Nephron (organoid): ENCODE results near the gene TSHZ1.

Source experiments
- H3K27ac Mint-ChIP-seq, 3 experiments: 2 replicates each; pipeline ENCODE4 v1.8.0; 2020; ENCODE audit warnings: mixed read lengths in 3 of 3, mild to moderate bottlenecking in 2 of 3, moderate library complexity in 1 of 3
- H3K27me3 Mint-ChIP-seq: 2 replicates; pipeline ENCODE4 v1.8.0; 2021; ENCODE audit warnings: low read depth, mild to moderate bottlenecking, moderate library complexity, mixed read lengths
- H3K36me3 Mint-ChIP-seq: 2 replicates; pipeline ENCODE4 v1.8.0; 2020; ENCODE audit warnings: low read depth, mixed read lengths
- H3K4me1 Mint-ChIP-seq: 2 replicates; pipeline ENCODE4 v1.8.0; 2020; ENCODE audit warnings: mixed read lengths
- H3K4me3 Mint-ChIP-seq, 3 experiments: 2 replicates each; pipeline ENCODE4 v1.8.0; 2020; ENCODE audit warnings: mild to moderate bottlenecking in 3 of 3, mixed read lengths in 3 of 3, moderate library complexity in 2 of 3
- H3K9me3 Mint-ChIP-seq: 2 replicates; pipeline ENCODE4 v1.8.0; 2020; ENCODE audit warnings: mixed read lengths
- CTCF ChIP-seq, 3 experiments: fragments of 200-600 bp; sonication (generic); IDR thresholded peaks; one replicate each; pipeline ENCODE4 v1.5.0; 2021; ENCODE audit warnings: antibody characterized with exemption in 3 of 3; ENCODE audit not compliant: unreplicated experiment in 3 of 3

TSHZ1 gene

GRCh38 chr18:75265872-75266271 lies 55.3 kb downstream of the TSHZ1 start:
- Mint-ChIP-seq H3K4me1 (peaks cover 74% of the 10 kb centered on the region), H3K27me3 (no peaks in the 10 kb centered on the region), H3K9me3 (no peaks in the 10 kb centered on the region), H3K27ac (peak overlapping the region; percentile 60 to 84 (median 70)), H3K36me3 (peaks cover 6% of the 10 kb centered on the region), H3K4me3 (peak overlapping the region in 2 of 3 experiments; percentile 64 to 69)
- no peak for TF ChIP-seq CTCF (IDR thresholded peaks at IDR 0.05; ENCODE audit: unreplicated experiment in 3 of 3)

GRCh38 chr18:75267643-75268363 lies 57.2 kb downstream of the TSHZ1 start:
- Mint-ChIP-seq H3K4me1 (peaks cover 76% of the 10 kb centered on the region), H3K36me3 (peaks cover 5% of the 10 kb centered on the region), H3K4me3 (no peak overlapping the region), H3K27me3 (no peaks in the 10 kb centered on the region), H3K27ac (peak overlapping the region in 2 of 3 experiments; percentile 37 to 41), H3K9me3 (no peaks in the 10 kb centered on the region)
- no peak for TF ChIP-seq CTCF (IDR thresholded peaks at IDR 0.05; ENCODE audit: unreplicated experiment in 3 of 3)

GRCh38 chr18:75268364-75268646 lies 57.7 kb downstream of the TSHZ1 start:
- no peak for TF ChIP-seq CTCF (IDR thresholded peaks at IDR 0.05; ENCODE audit: unreplicated experiment in 3 of 3)
- Mint-ChIP-seq H3K36me3 (peaks cover 5% of the 10 kb centered on the region), H3K27ac (peak overlapping the region in 2 of 3 experiments; percentile 37 to 41), H3K9me3 (no peaks in the 10 kb centered on the region), H3K4me3 (no peak overlapping the region), H3K27me3 (no peaks in the 10 kb centered on the region), H3K4me1 (peaks cover 76% of the 10 kb centered on the region)

- Mint-ChIP-seq H3K4me3 (peak overlapping the region in 2 of 3 experiments; percentile 49 to 55), H3K9me3 (no peaks in the 10 kb centered on the region), H3K27ac (peak overlapping the region; percentile 29 to 79 (median 66))
Observed at GRCh38 chr18:75269124-75269680, 58.6 kb downstream of the TSHZ1 start.

GRCh38 chr18:75269696-75270095 lies 59.1 kb downstream of the TSHZ1 start:
- Mint-ChIP-seq H3K4me1 (peaks cover 62% of the 10 kb centered on the region), H3K27me3 (no peaks in the 10 kb centered on the region), H3K36me3 (peaks cover 5% of the 10 kb centered on the region), H3K9me3 (no peaks in the 10 kb centered on the region), H3K27ac (peak overlapping the region; percentile 6 to 79 (median 70)), H3K4me3 (peak overlapping the region in 1 of 3 experiments; percentile 34)
- no peak for TF ChIP-seq CTCF (IDR thresholded peaks at IDR 0.05; ENCODE audit: unreplicated experiment in 3 of 3)

More at GRCh38 chr18:75269124-75269680, 58.6 kb downstream of the TSHZ1 start:
- Mint-ChIP-seq H3K27me3 (no peaks in the 10 kb centered on the region), H3K4me1 (peaks cover 67% of the 10 kb centered on the region), H3K36me3 (peaks cover 5% of the 10 kb centered on the region)
- no peak for TF ChIP-seq CTCF (IDR thresholded peaks at IDR 0.05; ENCODE audit: unreplicated experiment in 3 of 3)

- peaks cover 8% of the 10 kb centered on the region for H3K36me3 Mint-ChIP-seq
- H3K27ac Mint-ChIP-seq, result peak overlapping the region; percentile 18 to 81 (median 64)
- no peaks in the 10 kb centered on the region for H3K27me3 Mint-ChIP-seq
- H3K9me3 Mint-ChIP-seq, result no peaks in the 10 kb centered on the region
- TF ChIP-seq CTCF (IDR thresholded peaks at IDR 0.05; ENCODE audit: unreplicated experiment in 3 of 3), result no peak
- H3K4me3 Mint-ChIP-seq, result no peak overlapping the region
- peaks cover 53% of the 10 kb centered on the region for H3K4me1 Mint-ChIP-seq
Observed at GRCh38 chr18:75271952-75272351, 61.4 kb downstream of the TSHZ1 start.
